Breast epithelium (tissue), 3 donors: Measurements from ENCODE around the gene TMEM132D.

Experiments used
- POLR2A ChIP-seq: fragments of 450-650 bp; IDR thresholded peaks from one replicate; pipeline ENCODE4 v1.6.1; 2016; ENCODE audit warnings: antibody characterized with exemption, mild to moderate bottlenecking, moderate library complexity
- TF ChIP-seq, protein P1 (sequence below), 3 donors: fragments of 450-650 bp; IDR thresholded peaks; one replicate each; pipeline ENCODE4 v1.5.1; 2016 to 2017; ENCODE audit warnings: antibody characterized with exemption in 3 of 3, mild to moderate bottlenecking in 3 of 3, moderate library complexity in 3 of 3

GRCh38 chr12:129467289-129467688, 436.5 kb downstream of the TMEM132D start:
- TF ChIP-seq, protein P1, sequence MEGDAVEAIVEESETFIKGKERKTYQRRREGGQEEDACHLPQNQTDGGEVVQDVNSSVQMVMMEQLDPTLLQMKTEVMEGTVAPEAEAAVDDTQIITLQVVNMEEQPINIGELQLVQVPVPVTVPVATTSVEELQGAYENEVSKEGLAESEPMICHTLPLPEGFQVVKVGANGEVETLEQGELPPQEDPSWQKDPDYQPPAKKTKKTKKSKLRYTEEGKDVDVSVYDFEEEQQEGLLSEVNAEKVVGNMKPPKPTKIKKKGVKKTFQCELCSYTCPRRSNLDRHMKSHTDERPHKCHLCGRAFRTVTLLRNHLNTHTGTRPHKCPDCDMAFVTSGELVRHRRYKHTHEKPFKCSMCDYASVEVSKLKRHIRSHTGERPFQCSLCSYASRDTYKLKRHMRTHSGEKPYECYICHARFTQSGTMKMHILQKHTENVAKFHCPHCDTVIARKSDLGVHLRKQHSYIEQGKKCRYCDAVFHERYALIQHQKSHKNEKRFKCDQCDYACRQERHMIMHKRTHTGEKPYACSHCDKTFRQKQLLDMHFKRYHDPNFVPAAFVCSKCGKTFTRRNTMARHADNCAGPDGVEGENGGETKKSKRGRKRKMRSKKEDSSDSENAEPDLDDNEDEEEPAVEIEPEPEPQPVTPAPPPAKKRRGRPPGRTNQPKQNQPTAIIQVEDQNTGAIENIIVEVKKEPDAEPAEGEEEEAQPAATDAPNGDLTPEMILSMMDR (IDR thresholded peaks at IDR 0.05), result no peak
- no peak for TF ChIP-seq POLR2A
